ENCODE data around the gene NCOA7.
A peak's percentile ranks its signal among the peaks of the same experiment; 100 is the strongest.

NCOA7 gene

GRCh38 chr6:125868678-125869395, 78.1 kb downstream of the NCOA7 start:
- Mint-ChIP-seq H3K36me3 (no peaks in the 10 kb centered on the region), H3K4me1 (peaks cover 21% of the 10 kb centered on the region), H3K9me3 (no peaks in the 10 kb centered on the region), H3K4me3 (no peak overlapping the region), H3K27ac (peak overlapping the region; percentile 46)
- ATAC-seq (no peak), DNase-seq (ENCODE audit: low spot score in 2 of 2) (no peak)

DNA sequence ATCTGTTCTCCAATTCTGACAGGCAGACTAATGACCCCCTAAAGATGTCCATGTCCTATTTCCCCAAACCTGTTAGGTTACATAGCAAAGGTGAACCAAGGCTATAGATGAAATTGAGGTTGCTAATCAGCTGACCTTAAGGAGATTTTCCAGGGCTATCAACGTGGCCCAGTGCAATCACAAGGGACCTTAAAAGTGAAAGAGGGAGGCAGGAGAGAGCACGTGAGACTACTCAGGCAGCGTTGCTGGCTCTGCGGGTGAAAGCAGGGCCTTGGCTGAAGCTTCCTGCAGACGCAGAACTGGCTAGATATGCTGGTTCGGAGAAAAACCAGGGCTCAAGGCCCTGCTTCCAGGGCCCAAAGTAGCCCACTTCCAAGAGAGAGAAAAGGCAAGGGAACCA, 78.7 kb downstream of the NCOA7 start:
- ATAC-seq (no peak), DNase-seq (ENCODE audit: low spot score in 2 of 2) (no peak)
- Mint-ChIP-seq H3K4me1 (peaks cover 21% of the 10 kb centered on the region), H3K4me3 (no peak overlapping the region), H3K9me3 (no peaks in the 10 kb centered on the region), H3K36me3 (no peaks in the 10 kb centered on the region), H3K27ac (peak overlapping the region; percentile 46)

DNA sequence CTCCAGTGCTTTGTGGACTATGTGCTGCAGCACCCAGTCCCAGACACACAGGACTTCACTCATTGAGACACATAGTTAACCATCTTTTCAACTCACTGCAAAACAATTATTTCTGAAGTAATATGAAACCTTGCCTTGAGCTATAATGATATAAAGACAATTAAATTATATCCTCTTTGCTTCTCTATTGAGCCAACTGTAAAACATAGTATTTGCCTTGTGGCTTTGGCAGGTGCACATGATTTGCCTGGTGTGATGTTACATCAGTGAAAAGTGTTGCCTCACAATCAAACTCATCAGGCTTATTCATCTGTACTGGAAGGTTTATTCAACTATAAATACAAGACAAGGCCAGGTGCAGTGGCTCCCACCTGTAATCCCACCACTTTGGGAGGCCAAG, 80.6 kb downstream of the NCOA7 start:
- DNase-seq (ENCODE audit: low spot score in 2 of 2) = no peak
- peaks cover 21% of the 10 kb centered on the region for H3K4me1 Mint-ChIP-seq
- no peak overlapping the region for H3K4me3 Mint-ChIP-seq
- peak overlapping the region; percentile 9 for H3K27ac Mint-ChIP-seq
- H3K36me3 Mint-ChIP-seq = peaks cover 10% of the 10 kb centered on the region
- ATAC-seq = no peak
- H3K9me3 Mint-ChIP-seq = no peaks in the 10 kb centered on the region

- DNase-seq (ENCODE audit: low spot score in 2 of 2) (no peak), ATAC-seq (no peak)
- peaks cover 15% of the 10 kb centered on the region for H3K36me3 Mint-ChIP-seq
- H3K27ac Mint-ChIP-seq = peak overlapping the region; percentile 9
- no peaks in the 10 kb centered on the region for H3K9me3 Mint-ChIP-seq
- H3K4me3 Mint-ChIP-seq = no peak overlapping the region
- H3K4me1 Mint-ChIP-seq = peaks cover 21% of the 10 kb centered on the region
Measured at GRCh38 chr6:125872259-125872921, 81.6 kb downstream of the NCOA7 start.

GRCh38 chr6:125882243-125882642, 91.5 kb downstream of the NCOA7 start:
- ATAC-seq = no peak
- no peak for DNase-seq (ENCODE audit: low spot score in 2 of 2)
- H3K4me1 Mint-ChIP-seq = no peaks in the 10 kb centered on the region
- H3K4me3 Mint-ChIP-seq = no peak overlapping the region
- H3K27ac Mint-ChIP-seq = no peak overlapping the region
- H3K9me3 Mint-ChIP-seq = no peaks in the 10 kb centered on the region
- H3K36me3 Mint-ChIP-seq = peaks cover 94% of the 10 kb centered on the region

- H3K36me3 Mint-ChIP-seq = peaks cover 96% of the 10 kb centered on the region
- H3K4me3 Mint-ChIP-seq = no peak overlapping the region
- no peaks in the 10 kb centered on the region for H3K9me3 Mint-ChIP-seq
- no peaks in the 10 kb centered on the region for H3K4me1 Mint-ChIP-seq
- H3K27ac Mint-ChIP-seq = peak overlapping the region; percentile 35
- ATAC-seq (no peak), DNase-seq (ENCODE audit: low spot score in 2 of 2) (no peak)
Measured at GRCh38 chr6:125884634-125885371, 94.0 kb downstream of the NCOA7 start.

GRCh38 chr6:125886021-125886420, 95.3 kb downstream of the NCOA7 start:
- H3K9me3 Mint-ChIP-seq = no peaks in the 10 kb centered on the region
- H3K4me1 Mint-ChIP-seq = no peaks in the 10 kb centered on the region
- no peak for ATAC-seq
- H3K27ac Mint-ChIP-seq = no peak overlapping the region
- DNase-seq (ENCODE audit: low spot score in 2 of 2) = no peak
- peaks cover 96% of the 10 kb centered on the region for H3K36me3 Mint-ChIP-seq
- H3K4me3 Mint-ChIP-seq = no peak overlapping the region

- Mint-ChIP-seq H3K4me3 (no peak overlapping the region), H3K36me3 (peaks cover 96% of the 10 kb centered on the region), H3K27ac (no peak overlapping the region)
Measured at GRCh38 chr6:125886914-125887313, 96.2 kb downstream of the NCOA7 start.

DNA sequence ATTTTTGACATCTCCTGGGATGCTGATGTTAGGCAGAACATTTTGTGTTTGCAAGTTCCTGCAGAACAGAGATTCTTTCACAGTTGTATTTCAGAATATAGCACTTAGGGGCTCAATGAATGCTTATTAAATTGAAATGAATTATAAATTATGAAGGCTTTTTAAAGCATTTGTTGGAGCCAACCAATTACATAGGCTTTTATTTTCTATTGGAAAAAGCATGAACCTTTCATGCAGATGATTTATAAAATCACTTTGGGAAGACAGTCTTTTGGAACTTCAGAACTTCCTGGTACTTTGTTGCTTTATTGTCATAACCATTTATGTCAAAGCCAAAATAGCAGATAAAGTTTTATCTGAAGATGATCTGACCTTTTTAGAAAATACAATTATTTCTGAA, 96.6 kb downstream of the NCOA7 start:
- DNase-seq (ENCODE audit: low spot score in 2 of 2) (no peak), ATAC-seq (no peak)
- Mint-ChIP-seq H3K4me3 (no peak overlapping the region), H3K27ac (no peak overlapping the region), H3K36me3 (peaks cover 92% of the 10 kb centered on the region), H3K4me1 (no peaks in the 10 kb centered on the region), H3K9me3 (no peaks in the 10 kb centered on the region)

More at GRCh38 chr6:125886914-125887313, 96.2 kb downstream of the NCOA7 start:
- no peaks in the 10 kb centered on the region for H3K9me3 Mint-ChIP-seq
- H3K4me1 Mint-ChIP-seq = no peaks in the 10 kb centered on the region
- ATAC-seq (no peak), DNase-seq (ENCODE audit: low spot score in 2 of 2) (no peak)

- H3K36me3 Mint-ChIP-seq = peaks cover 88% of the 10 kb centered on the region
- DNase-seq (ENCODE audit: low spot score in 2 of 2) (no peak), ATAC-seq (peak; percentile 47)
- H3K4me1 Mint-ChIP-seq = no peaks in the 10 kb centered on the region
- no peak overlapping the region for H3K27ac Mint-ChIP-seq
- no peaks in the 10 kb centered on the region for H3K9me3 Mint-ChIP-seq
- H3K4me3 Mint-ChIP-seq = no peak overlapping the region
Measured at GRCh38 chr6:125888989-125889656, 98.4 kb downstream of the NCOA7 start.

GRCh38 chr6:125899726-125900182, 109.0 kb downstream of the NCOA7 start:
- H3K27ac Mint-ChIP-seq = no peak overlapping the region
- no peaks in the 10 kb centered on the region for H3K9me3 Mint-ChIP-seq
- peaks cover 28% of the 10 kb centered on the region for H3K36me3 Mint-ChIP-seq
- DNase-seq (ENCODE audit: low spot score in 2 of 2) (no peak), ATAC-seq (no peak)
- H3K4me1 Mint-ChIP-seq = peaks cover 18% of the 10 kb centered on the region
- no peak overlapping the region for H3K4me3 Mint-ChIP-seq

DNA sequence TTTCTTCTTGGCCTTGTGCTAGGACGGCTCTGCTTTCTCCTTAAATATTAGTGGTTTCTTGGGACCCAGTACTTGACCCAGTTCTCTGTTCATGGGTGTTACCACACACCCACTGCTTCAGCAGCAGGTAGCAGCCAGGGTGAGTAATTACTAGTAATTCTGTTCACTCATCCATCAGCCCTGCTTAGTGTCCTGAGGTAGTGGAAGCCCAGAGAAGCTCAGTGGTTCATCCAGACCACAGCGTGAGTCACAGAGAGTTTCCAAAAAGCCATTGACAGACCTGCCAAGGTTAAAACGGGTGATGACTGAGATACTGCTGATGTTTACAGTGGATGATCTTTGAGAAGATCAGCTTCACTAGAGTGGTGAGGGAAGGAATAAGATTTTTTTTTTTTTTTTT, 114.1 kb downstream of the NCOA7 start:
- DNase-seq (ENCODE audit: low spot score in 2 of 2) (peak; percentile 35 to 72), ATAC-seq (peak; percentile 98)
- Mint-ChIP-seq H3K9me3 (no peaks in the 10 kb centered on the region), H3K27ac (peak overlapping the region; percentile 84), H3K4me3 (peak overlapping the region; percentile 62), H3K4me1 (peaks cover 48% of the 10 kb centered on the region), H3K36me3 (peaks cover 39% of the 10 kb centered on the region)

DNA sequence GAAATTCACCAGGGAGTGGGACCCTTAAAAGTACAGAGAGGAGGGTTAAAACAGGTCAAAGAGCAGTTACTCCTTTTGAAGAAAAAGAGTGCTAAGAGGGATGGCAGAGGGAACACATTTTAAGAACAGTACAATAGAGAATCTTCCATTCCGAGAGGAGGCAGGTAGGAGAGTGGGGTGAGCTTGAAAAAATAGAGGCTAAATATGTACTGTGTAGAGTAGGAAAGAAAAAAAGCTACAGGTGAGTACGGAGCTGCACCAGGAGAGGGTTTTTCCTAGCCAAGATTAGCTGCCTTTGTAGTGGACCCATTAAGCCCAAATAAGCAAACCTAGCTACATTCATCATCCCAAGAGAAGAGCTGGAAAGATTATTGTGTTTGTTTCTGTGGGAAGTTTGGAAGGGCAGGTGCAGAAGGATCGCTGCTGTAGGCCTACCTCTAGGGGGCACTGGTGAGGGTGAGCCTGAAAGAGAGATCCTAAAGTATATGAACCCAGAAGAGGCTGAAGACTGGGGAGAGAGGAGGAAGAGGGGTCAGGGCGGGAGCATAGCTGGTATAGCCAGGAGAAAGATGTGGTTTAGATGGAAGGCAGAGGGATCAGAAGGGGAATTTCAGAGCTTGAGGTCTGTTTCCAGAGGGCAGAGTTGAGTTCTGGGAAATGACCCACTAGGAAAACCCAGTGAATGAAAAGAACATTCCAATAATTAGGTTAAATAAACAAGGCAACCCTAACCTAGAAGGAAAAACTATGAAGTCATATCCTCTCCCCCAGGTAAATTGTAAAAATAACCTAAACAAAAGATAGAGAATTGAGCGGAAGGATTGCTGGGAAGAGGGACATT, 115.6 kb downstream of the NCOA7 start:
- no peak overlapping the region for H3K27ac Mint-ChIP-seq
- H3K4me3 Mint-ChIP-seq = no peak overlapping the region
- H3K4me1 Mint-ChIP-seq = peaks cover 58% of the 10 kb centered on the region
- DNase-seq (ENCODE audit: low spot score in 2 of 2) (no peak), ATAC-seq (no peak)
- H3K9me3 Mint-ChIP-seq = peaks cover 3% of the 10 kb centered on the region
- H3K36me3 Mint-ChIP-seq = peaks cover 38% of the 10 kb centered on the region

DNA sequence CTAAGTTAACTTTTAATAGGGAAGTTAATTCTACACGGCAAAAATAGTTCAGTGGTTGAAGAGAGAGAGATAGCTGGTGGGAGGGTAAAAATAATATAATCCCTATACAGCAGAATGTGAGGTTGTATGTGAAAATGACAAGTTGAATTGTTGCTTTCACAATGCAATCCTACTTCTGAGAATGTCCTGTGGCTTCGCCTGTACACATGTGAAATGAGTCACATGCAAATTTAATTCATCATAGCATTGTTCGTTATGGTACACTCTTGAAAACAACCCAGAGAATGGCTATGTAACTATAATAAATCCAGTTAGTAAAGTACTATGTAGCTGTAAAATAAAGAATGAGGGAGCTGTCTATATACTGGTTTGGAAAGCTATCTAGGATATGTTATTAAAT, 119.8 kb downstream of the NCOA7 start:
- peak overlapping the region; percentile 35 for H3K27ac Mint-ChIP-seq
- peaks cover 38% of the 10 kb centered on the region for H3K4me1 Mint-ChIP-seq
- ATAC-seq (peak; percentile 99), DNase-seq (ENCODE audit: low spot score in 2 of 2) (no peak)
- H3K36me3 Mint-ChIP-seq = peaks cover 37% of the 10 kb centered on the region
- peak overlapping the region; percentile 26 for H3K4me3 Mint-ChIP-seq
- peaks cover 3% of the 10 kb centered on the region for H3K9me3 Mint-ChIP-seq
